AG08396 (cell line): ENCODE data around the gene KCTD5.

Source experiments
- DNase-seq: peaks from one replicate; pipeline ENCODE4 v3.0.0; 2012; ENCODE audit warnings: low spot score, mixed read lengths

The KCTD5 gene

GRCh38 chr16:2752035-2752849, 69.9 kb downstream of the KCTD5 start, which contains the start of gene SRRM2:
Gene SRRM2 (plus strand): TSS chr16:2752638. CDS start chr16:2756365, 3,727 bp downstream.
- peak; percentile 98 for DNase-seq

GRCh38 chr16:2752850-2753732, 70.8 kb downstream of the KCTD5 start:
- DNase-seq, result peak; percentile 97

GRCh38 chr16:2753733-2754020, 71.4 kb downstream of the KCTD5 start:
- peak; percentile 57 for DNase-seq

GRCh38 chr16:2755158-2755557, 72.8 kb downstream of the KCTD5 start:
- DNase-seq, result no peak

GRCh38 chr16:2756288-2757015, 74.1 kb downstream of the KCTD5 start:
- no peak for DNase-seq

GRCh38 chr16:2757344-2757743, 75.0 kb downstream of the KCTD5 start:
- no peak for DNase-seq
